ENCODE data around the gene FGF3.

DNA sequence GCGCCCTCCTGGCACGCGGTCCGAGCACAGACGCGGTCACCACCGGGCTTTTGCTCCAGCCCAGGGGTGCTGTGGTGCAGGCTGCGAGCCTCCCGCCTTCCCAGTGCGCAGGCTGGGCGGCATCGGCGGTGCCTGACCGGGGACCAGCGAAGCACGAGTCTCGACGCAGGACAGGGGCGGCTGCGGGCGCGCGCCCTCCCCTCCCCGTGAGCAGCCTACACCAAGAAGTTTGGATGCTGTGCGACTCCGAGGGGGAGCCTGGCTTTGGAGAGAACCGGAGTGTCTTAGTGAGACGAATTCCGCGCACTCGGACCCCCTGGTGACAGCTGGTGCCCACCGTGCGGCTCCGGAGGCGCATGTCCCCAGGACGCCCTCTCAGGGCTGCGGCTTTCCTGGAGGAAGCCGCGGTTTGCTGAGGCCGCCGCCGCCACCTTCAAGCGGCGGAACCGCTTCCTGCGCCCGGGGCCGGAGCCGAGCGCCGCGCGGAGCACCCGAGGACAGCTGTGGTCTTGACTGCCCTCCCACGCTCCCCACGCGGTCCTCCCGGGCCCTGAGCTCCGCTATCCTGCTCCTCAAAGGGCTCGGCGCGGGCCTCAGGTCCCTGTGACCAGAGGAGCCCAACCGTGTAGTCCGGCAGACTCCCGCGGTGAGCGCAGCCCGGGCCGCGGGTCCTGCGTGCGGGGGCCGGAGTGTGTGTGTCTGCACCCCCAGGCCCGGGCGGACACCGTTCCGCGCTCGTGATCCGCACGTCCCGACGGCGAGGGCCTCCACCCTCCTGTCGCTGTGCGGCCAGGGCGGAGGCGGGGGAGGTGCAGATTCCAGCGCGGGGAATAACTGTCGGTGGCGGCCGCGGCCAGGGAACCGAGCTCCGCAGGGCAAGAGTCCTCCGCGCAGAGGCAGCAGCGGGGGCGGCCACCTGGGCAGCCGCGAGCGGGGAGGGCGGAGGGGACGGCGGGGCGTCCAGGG lies 1.7 kb downstream of the FGF3 start:
- TF ChIP-seq POLR2A (IDR thresholded peaks at IDR 0.05; ENCODE audit: extremely low read depth, insufficient read length): no peak
- TF ChIP-seq, protein P1, sequence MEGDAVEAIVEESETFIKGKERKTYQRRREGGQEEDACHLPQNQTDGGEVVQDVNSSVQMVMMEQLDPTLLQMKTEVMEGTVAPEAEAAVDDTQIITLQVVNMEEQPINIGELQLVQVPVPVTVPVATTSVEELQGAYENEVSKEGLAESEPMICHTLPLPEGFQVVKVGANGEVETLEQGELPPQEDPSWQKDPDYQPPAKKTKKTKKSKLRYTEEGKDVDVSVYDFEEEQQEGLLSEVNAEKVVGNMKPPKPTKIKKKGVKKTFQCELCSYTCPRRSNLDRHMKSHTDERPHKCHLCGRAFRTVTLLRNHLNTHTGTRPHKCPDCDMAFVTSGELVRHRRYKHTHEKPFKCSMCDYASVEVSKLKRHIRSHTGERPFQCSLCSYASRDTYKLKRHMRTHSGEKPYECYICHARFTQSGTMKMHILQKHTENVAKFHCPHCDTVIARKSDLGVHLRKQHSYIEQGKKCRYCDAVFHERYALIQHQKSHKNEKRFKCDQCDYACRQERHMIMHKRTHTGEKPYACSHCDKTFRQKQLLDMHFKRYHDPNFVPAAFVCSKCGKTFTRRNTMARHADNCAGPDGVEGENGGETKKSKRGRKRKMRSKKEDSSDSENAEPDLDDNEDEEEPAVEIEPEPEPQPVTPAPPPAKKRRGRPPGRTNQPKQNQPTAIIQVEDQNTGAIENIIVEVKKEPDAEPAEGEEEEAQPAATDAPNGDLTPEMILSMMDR (IDR thresholded peaks at IDR 0.05; ENCODE audit: low read depth, low read length): no peak

Measured in NB4 (cell line).